ENCODE results near the gene GPR39.
A peak's percentile ranks its signal among the peaks of the same experiment; 100 is the strongest.

Gene GPR39

DNA sequence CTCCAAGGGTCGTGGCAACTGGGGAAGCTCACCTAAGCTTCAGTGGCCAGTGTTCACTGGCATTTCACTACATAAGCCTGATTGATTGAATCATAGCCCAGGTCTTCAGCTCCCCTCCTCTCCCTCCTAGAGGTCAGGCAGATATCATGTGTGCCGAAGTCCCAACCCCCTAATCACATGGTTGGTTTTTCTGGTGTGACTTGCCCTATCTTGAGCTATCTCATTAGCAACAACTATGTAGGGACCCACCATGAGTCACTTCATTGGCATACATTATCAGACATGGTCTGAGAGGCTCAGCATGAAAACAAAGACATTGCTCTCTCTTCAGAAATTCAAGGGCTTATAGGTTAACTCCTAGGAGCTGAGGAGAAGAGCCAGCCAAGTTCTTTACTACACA is 176.6 kb downstream of the GPR39 start:
- FAIRE-seq (no peak), DNase-seq (ENCODE audit: insufficient read length, low spot score) (no peak)

DNA sequence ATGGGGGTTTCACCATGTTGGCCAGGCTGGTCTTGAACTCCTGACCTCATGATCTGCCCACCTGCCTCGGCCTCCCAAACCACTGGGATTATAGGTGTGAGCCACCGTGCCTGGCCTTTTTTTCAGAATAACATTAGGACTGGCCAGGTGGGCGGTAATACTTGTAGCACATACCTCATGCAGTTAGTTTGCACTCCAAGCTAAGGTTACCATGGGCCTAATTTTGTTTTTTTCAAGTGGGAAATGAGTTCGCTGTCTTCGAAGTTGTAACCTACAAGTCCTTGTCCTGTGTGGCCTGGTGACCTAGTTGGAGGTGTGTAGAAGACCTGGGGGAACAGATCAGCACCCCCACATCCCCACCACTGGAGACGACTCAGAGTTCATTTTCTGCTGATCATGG is 178.6 kb downstream of the GPR39 start:
- no peak for FAIRE-seq
- no peak for DNase-seq (ENCODE audit: insufficient read length, low spot score)

GRCh38 chr2:132595693-132596092 is 179.1 kb downstream of the GPR39 start:
- FAIRE-seq (no peak), DNase-seq (ENCODE audit: insufficient read length, low spot score) (no peak)

DNA sequence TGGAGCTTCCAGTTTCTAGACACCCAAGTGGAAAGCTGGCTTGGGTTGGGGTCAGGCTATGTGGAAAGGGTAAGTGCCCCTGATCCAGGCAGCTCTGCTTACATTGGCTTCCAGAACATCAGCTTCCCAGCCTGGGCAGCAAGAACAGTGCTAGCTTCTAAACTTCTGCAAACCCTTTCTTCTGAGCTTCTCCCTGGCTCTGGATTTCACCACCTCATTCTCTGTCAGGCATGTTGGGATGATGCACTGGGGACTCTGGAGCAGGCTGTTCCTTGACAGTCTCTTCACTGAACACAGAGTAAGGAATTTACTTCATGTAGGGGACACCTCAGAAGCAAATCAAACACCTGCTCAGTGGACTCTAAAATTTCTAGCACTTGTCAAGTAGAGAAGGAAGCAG is 180.6 kb downstream of the GPR39 start:
- no peak for FAIRE-seq

GRCh38 chr2:132597831-132598230 is 181.2 kb downstream of the GPR39 start:
- DNase-seq (ENCODE audit: insufficient read length, low spot score), result no peak
- FAIRE-seq, result no peak

More for the DNA sequence above, 180.6 kb downstream of the GPR39 start:
- no peak for DNase-seq (ENCODE audit: insufficient read length, low spot score)

DNA sequence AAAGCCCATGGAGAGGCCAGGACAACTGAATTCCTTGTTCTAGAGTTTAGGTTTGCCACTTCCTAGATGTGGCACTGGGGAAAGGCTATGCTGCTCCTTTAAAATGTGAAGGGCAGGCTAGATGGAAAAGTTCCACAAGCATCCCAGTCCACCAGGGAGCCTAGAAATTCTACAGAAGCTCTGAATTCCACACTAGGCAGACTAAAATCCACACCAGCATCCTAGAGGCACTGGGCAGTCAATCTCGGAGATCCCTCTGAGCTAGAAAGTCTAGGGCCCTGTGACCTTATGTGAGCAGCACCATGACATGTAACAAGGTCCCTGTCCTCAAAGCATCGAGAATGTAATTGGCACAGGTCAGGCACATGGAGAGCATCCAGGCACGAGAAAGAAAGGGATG is 181.9 kb downstream of the GPR39 start:
- DNase-seq (ENCODE audit: insufficient read length, low spot score), result no peak
- no peak for FAIRE-seq

- FAIRE-seq, result no peak
- DNase-seq (ENCODE audit: insufficient read length, low spot score), result no peak
These were observed 183.0 kb downstream of the GPR39 start for GRCh38 chr2:132599556-132599955.

- DNase-seq (ENCODE audit: insufficient read length, low spot score) (no peak), FAIRE-seq (no peak)
These were observed 188.0 kb downstream of the GPR39 start for GRCh38 chr2:132604561-132604960.

DNA sequence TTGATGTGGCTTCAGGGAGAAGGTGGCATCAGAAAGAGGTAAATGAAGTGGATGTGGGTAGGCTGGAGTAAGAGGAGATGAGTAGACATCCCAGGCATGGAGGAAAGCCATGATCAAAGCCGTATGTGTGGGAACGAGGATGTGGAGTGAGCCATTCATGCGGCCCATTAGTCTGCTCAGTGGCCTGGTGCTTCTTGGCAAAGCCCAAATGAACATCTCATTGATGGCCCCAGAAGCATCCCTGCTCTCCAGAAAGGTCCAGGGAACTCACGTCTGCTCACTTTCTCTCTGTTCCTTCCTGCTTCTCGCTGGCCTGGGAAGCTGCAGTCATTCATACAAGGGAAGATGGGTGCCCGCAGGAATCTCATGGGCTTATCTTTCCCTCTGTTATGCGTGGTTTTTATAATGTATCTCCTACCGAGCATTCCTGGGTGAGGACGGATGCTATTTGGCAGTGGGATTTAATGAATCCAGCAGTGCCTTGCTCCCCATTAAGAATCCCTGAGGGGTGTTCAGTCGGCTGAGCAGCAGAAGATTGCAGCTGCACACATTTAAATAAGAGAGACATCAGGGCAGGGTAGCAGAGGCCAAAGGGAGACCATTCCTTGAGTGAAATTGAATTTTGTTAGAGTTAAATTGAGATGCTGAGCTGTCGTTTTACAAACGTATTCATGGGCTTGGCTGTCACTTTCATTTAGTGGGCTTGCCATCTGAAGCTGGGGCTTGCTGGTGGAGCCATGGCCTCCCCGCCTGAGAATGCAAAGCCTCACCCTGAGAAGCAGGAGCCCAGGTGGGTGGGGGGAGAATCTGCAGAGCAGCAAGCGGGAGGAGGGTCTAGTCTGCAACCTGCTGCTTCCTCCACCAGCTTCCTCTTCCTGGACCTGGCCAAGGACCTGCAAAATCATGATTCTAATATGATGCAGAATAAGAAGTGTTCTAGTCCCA is 188.9 kb downstream of the GPR39 start:
- DNase-seq (ENCODE audit: insufficient read length, low spot score) (no peak), FAIRE-seq (no peak)

DNA sequence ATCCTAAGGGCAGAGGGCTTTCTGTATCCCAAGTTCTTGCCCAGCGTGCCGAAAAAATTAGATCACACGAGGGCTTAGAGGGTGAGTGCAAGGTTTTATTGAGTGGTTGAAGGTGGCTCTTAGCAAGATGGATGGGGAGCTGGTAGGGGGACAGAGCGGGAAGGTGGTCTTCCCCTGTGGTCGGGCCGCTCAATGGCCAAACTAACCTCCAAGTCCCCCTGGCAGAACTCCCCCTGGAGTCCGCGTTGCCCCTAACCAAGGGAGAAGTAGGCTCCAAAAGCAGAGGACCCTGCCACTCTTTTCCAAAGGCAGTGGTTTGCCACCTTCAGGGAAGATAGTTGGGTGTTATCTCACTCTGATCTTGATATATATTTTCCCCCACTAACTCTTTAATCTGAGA is 190.0 kb downstream of the GPR39 start:
- DNase-seq (ENCODE audit: insufficient read length, low spot score) (no peak), FAIRE-seq (no peak)

DNA sequence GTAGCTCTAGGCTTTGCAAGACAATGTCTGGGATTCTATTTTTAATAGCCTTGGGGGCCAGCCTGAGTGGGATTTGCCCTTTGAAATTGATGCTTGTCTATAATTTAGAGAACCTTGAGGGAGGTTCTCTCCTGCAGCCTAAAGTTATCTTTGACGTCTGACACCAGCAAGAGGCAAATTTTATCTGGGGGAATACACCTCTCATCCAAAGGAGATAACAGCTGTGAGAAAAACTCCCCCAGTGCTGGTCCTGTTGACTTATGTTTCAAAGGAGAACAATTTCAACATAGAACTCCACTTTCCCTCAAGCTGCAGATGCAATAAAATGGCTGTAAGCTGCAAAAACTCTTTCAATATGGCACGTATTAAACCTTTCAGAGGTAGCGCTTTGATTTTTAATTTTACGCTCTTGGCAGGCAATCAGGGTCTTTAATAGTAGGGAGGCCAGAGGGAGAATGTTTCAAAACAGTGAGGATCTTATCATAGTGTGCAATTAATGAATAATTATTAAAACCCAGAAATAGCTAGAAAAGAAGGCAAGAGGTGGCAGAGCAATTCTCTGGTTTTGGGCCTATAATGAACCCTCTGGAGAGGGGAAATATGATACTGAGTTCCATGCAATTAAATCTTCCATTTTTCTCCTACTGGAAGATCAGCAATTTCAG is 191.0 kb downstream of the GPR39 start:
- FAIRE-seq (no peak), DNase-seq (ENCODE audit: insufficient read length, low spot score) (no peak)

DNA sequence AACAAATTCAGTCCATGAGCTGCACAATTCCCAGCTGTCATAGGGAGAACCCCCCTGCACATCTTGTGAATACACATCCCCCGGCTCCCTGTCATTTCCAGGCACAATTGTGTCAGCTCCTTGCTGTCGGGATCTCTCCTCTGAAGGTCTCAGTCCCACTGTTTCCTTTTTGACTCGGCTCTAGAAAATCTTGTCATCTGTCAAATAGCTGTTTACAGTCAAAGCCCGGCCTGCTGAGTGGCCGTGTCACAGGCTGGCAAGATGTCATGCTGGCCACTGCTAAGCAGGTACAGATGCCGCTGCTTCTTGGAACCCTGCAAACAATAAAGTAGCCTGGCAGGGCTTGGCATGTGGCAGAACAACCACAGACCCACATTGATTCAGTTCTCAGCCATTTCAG is 191.7 kb downstream of the GPR39 start:
- FAIRE-seq, result no peak
- no peak for DNase-seq (ENCODE audit: insufficient read length, low spot score)

- FAIRE-seq (no peak), DNase-seq (ENCODE audit: insufficient read length, low spot score) (no peak)
These were observed 192.7 kb downstream of the GPR39 start for GRCh38 chr2:132609101-132609890.

- FAIRE-seq (no peak), DNase-seq (ENCODE audit: insufficient read length, low spot score) (no peak)
These were observed 195.1 kb downstream of the GPR39 start for GRCh38 chr2:132611719-132612118.

DNA sequence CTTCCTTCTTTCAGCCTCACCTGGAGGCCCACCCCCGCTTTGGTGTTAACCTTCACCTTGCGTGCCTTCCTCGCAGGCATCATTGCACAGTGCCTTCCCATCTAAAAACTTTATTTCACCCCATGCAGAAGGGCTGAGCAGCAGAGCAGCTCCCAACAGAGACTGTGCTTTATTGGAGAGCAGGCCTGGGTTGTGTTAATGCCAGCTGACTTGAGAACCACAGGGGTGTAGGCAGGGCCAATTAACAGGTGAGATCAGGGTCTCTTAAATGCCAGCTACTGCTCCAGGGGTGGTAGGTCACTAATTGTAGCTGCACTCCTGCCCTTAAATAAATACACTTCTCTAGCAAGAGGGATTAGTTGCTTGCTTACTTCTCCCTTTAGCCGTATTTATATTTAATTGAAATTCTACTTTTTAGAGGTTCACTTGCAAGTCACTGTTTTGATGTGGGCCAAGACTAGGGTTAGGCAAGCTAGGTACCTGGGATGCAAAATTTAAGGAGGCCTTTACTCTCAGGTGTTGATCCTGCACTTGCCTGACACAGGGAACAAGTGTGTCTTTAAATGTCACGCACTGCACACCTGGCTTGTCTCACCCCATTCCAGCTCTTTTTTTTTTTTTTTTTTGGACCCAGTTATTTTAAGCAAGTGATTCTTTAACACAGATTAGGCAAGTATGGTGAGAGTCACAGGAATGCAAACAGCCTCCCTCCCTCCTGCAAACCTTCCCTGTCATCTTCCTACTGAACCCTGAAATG is 198.9 kb downstream of the GPR39 start:
- FAIRE-seq, result no peak
- DNase-seq (ENCODE audit: insufficient read length, low spot score), result no peak

- FAIRE-seq, result no peak
- DNase-seq (ENCODE audit: insufficient read length, low spot score), result no peak
These were observed 201.4 kb downstream of the GPR39 start for GRCh38 chr2:132617989-132618388.

- FAIRE-seq (no peak), DNase-seq (ENCODE audit: insufficient read length, low spot score) (no peak)
These were observed 202.1 kb downstream of the GPR39 start for GRCh38 chr2:132618734-132619133.

- DNase-seq (ENCODE audit: insufficient read length, low spot score) (no peak), FAIRE-seq (no peak)
These were observed 203.5 kb downstream of the GPR39 start for GRCh38 chr2:132620115-132620514.

GRCh38 chr2:132621131-132621875 is 204.7 kb downstream of the GPR39 start:
- DNase-seq (ENCODE audit: insufficient read length, low spot score) (no peak), FAIRE-seq (peak; percentile 16)

All from HTR-8/SVneo (cell line).